ENCODE results near the gene NDUFB2.

NDUFB2 gene

GRCh38 chr7:140678081-140678815 is 18.3 kb upstream of the NDUFB2 start:
- H3K9me3 ChIP-seq, result no peaks in the 10 kb centered on the region
- H3K4me1 ChIP-seq, result no peaks in the 10 kb centered on the region
- H3K27me3 ChIP-seq, result peaks cover 5% of the 10 kb centered on the region; the same call in 1 of the 2 replicates
- no peak for TF ChIP-seq CTCF (IDR thresholded peaks at IDR 0.05; ENCODE audit: low read depth, low read length)
- no peak overlapping the region for H3K4me3 ChIP-seq (ENCODE audit: low read depth, low read length)
- no peaks in the 10 kb centered on the region for H3K36me3 ChIP-seq
- no peak for DNase-seq

- H3K4me3 ChIP-seq (ENCODE audit: low read depth, low read length), result no peak overlapping the region
- DNase-seq, result no peak
- no peaks in the 10 kb centered on the region for H3K36me3 ChIP-seq
- no peaks in the 10 kb centered on the region for H3K27me3 ChIP-seq
- H3K9me3 ChIP-seq, result no peaks in the 10 kb centered on the region
- H3K4me1 ChIP-seq, result no peaks in the 10 kb centered on the region
- no peak for TF ChIP-seq CTCF (IDR thresholded peaks at IDR 0.05; ENCODE audit: low read depth, low read length)
Measured at GRCh38 chr7:140678816-140679130, 17.7 kb upstream of the NDUFB2 start.

GRCh38 chr7:140679186-140679585 is 17.3 kb upstream of the NDUFB2 start:
- H3K4me1 ChIP-seq, result no peaks in the 10 kb centered on the region
- no peaks in the 10 kb centered on the region for H3K36me3 ChIP-seq

GRCh38 chr7:140680886-140681285 is 15.6 kb upstream of the NDUFB2 start:
- no peak for TF ChIP-seq CTCF (IDR thresholded peaks at IDR 0.05; ENCODE audit: low read depth, low read length)

More at GRCh38 chr7:140679186-140679585, 17.3 kb upstream of the NDUFB2 start:
- Histone ChIP-seq H3K4me3 (ENCODE audit: low read depth, low read length) (no peak overlapping the region), H3K9me3 (no peaks in the 10 kb centered on the region), H3K27me3 (no peaks in the 10 kb centered on the region)
- no peak for TF ChIP-seq CTCF (IDR thresholded peaks at IDR 0.05; ENCODE audit: low read depth, low read length)
- DNase-seq, result no peak

GRCh38 chr7:140681766-140682165 is 14.7 kb upstream of the NDUFB2 start:
- TF ChIP-seq CTCF (IDR thresholded peaks at IDR 0.05; ENCODE audit: low read depth, low read length), result no peak
- Histone ChIP-seq H3K4me3 (ENCODE audit: low read depth, low read length) (no peak overlapping the region), H3K9me3 (no peaks in the 10 kb centered on the region), H3K36me3 (no peaks in the 10 kb centered on the region), H3K27me3 (no peaks in the 10 kb centered on the region), H3K4me1 (no peaks in the 10 kb centered on the region)
- DNase-seq, result no peak

More at GRCh38 chr7:140680886-140681285, 15.6 kb upstream of the NDUFB2 start:
- Histone ChIP-seq H3K36me3 (no peaks in the 10 kb centered on the region), H3K27me3 (no peaks in the 10 kb centered on the region), H3K9me3 (no peaks in the 10 kb centered on the region), H3K4me1 (no peaks in the 10 kb centered on the region), H3K4me3 (ENCODE audit: low read depth, low read length) (no peak overlapping the region)
- no peak for DNase-seq

- no peaks in the 10 kb centered on the region for H3K27me3 ChIP-seq
- no peaks in the 10 kb centered on the region for H3K4me1 ChIP-seq
- TF ChIP-seq CTCF (IDR thresholded peaks at IDR 0.05; ENCODE audit: low read depth, low read length), result no peak
- no peak for DNase-seq
- no peaks in the 10 kb centered on the region for H3K9me3 ChIP-seq
- no peaks in the 10 kb centered on the region for H3K36me3 ChIP-seq
- no peak overlapping the region for H3K4me3 ChIP-seq (ENCODE audit: low read depth, low read length)
Measured at GRCh38 chr7:140683657-140684056, 12.9 kb upstream of the NDUFB2 start.
